ENCODE measurements around the gene COG7.

GRCh38 chr16:23465179-23465578 is 12.2 kb upstream of the COG7 start:
- TF ChIP-seq ZFX (IDR thresholded peaks at IDR 0.05; ENCODE audit: borderline replicate concordance): no peak
- TF ChIP-seq CTCF (IDR thresholded peaks at IDR 0.05): no peak

All from 22Rv1 (cell line).